GM18508 (cell line): ENCODE results near the gene OOSP1.
"Not testable (repeated sequence)": the region's sequence is repeated elsewhere in the genome, so short reads cannot be mapped to it uniquely, and the experiment has no call there.

Source experiments
- ATAC-seq: cut with Tn5 transposase; IDR thresholded peaks from one replicate; pipeline ENCODE4 v1.9.1; 2021; ENCODE audit warnings: moderate number of reproducible peaks; ENCODE audit not compliant: insufficient read depth, unreplicated experiment

The OOSP1 gene

DNA sequence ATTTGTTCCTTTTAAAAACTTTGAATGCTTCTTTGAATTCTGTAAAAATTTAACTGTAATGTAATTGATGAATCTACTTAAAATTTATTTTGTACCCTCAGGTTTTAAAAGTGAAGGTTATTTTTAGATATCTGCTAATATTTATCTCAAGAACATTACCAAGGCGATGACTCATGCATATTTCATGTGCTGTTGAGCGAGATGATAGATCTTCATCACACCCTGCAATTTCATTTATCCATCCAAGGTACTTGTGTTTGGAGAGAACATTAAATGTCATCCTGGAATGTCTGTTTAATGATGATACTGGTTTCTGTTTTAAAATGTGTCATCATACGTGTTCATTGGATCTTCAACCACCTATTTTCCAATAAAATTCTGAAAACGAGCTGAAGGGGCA is 18.9 kb downstream of the OOSP1 start:
- ATAC-seq: no peak

DNA sequence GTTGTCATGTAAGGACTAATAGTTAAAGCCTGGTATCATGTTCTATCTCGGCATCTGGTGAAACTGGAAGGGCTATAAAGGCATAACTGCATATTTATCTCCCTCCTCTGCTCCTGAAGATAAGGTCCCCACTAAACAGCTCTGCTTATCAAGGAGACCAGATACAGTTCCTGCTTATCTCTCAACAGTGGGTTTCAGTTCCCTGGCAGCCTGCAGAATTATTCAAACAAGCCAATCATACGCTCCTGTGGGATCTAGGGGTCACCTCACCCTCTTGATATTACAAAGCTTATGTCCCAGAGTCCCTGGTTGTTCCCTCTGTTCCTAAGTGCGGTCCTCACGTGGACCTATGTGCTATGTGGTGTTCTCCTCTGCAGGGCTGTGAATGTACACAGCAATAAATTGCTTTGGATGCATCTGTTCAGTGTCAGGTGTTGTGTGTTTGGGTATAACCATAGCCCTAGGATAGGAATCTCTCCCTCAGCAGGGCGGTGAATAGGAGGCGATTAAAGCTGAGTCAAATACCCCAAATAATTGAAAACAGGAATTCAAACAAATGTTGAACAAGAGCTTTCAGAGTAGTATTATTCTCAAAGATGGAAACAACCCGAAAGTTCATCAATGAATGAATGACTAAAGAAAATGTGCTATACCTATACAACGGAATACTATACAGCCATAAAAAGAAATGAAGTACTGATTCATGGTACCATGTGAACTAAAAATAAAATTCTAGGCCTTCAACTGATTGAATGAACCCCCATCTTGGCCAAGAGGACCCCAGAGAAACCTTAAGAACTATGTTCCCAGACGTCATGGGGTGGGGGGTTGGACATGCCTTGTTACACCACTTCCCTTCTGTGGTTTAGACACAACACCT is 22.5 kb downstream of the OOSP1 start:
- no peak for ATAC-seq

DNA sequence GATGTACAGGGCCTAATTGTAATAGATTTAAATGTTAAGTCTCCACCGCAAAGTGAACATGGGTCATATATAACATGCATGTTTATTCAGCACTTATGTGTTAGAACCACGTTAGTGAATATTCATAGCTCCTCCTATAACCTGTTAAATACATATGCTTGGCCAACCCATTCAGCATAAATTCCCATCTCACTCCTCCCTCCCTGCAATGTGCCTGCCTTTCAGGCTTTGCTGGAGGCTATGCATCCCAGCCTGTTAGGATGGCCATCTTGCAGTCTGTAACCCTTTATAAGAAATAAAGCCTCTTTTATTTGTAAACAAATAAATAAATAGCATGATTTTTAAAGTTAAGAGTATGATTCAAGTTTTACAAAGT is 23.9 kb downstream of the OOSP1 start:
- no peak for ATAC-seq

DNA sequence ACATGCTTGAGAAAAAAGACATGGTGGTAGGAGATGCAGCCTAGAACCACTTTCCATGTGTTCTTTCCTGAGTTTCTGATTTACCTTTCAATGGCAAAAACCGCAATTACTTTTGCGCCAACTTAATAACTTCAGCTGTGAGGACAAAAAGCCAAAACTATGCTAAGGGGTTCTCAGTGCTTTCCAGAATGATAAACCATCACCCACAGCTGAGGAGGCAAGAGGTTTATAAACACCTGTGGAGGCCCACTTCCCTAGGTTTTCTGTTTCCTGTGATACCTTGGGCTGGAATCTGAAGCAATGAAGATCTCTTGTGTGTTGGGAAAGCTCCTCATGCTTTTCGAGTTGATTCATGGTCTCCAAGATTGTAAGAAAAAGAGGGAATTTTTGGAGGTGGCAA is 25.5 kb downstream of the OOSP1 start, which contains the start of gene OOSP4A:
Gene OOSP4A, plus strand, starts transcription at position 301 of the 400 bp plus-strand sequence. Its CDS starts 0 bp downstream, at position 301.
- ATAC-seq: no peak

DNA sequence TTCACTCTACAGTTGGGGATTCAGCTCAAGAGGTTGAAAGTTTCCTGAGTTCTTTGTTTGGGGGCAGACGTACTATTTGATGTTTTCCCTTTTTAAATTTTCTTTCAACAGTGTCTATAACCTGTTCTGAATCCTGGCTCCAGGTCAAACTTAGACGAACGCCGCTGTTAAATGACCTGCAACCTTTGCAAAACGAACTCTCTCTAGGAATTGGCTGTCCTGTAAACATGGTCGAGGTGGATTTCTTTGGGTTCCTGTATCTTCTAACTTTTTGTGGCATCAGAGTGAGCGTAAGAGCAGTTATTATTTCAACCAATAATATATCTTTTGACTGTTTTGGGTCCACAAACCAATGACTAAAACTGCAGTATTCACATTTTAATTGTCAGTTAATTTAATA is 27.2 kb downstream of the OOSP1 start:
- ATAC-seq: no peak

DNA sequence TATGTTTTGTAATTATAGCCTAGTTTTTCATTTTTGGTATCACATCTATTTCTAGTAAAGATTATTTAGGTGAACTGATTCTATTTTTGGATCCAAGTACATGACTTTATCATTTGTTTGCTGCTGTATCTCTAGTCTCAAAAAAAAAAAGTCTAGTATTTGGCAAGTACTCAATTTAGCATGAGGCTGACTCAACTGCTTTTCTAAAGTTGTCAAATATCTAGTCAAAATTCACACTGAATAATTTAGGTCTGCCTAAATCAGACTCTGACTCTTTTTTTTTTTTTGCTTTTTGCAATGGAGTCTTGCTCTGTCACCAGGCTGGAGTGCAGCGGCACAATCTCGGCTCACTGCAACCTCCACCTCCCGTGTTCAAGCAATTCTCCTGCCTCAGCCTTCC is 28.0 kb downstream of the OOSP1 start:
- no peak for ATAC-seq

DNA sequence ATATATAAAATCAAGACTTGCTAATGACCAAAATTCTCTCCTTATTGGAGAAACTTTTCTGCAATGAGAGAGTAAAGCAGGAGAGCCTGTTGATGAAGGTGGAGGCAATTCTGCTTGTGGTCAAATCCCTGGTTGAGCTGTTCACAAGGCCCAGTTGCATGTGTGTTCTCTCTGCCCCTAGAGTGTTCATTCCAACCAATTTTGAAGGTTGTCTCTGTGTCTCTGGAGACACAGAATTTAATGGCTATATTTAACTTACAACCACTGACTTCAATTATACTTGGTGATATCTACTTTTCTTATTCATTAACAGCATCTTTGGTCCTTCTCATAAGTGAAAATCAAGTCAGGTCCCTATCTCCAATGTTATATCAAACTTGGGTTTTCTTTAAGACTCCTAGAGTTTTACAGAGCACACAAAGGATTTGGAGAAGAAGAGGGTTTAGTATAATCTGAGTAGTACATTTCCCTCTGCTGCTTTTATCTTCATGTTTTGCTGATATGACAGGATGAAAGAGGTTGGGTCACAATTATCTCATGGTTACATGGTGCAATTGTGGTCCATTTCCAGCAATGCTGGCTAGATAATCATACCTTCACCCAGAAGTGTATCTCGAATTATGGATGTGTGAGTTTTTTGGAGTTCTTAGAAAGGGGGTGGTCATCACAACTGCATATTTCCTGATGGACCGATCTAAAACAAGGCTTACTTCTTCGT is 29.6 kb downstream of the OOSP1 start:
- ATAC-seq: no peak

DNA sequence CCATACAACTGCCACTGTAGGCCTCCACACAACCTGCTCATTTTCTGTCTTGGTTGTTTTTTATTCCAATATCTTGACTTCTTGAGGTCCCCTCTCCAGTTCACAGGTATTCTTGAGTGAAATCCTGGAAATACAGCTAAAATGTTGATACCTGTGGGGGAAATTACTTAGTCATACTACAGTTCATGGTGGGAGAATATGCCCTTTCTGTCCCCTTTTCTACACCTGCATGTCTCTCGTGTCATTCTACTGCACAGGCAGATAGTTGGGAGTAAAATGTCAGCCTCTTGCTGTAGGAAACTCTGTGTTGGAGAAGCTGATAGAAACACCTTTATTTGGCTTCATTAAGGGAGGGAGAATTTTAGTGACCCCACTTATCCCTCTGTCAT is 30.2 kb downstream of the OOSP1 start:
- no peak for ATAC-seq

DNA sequence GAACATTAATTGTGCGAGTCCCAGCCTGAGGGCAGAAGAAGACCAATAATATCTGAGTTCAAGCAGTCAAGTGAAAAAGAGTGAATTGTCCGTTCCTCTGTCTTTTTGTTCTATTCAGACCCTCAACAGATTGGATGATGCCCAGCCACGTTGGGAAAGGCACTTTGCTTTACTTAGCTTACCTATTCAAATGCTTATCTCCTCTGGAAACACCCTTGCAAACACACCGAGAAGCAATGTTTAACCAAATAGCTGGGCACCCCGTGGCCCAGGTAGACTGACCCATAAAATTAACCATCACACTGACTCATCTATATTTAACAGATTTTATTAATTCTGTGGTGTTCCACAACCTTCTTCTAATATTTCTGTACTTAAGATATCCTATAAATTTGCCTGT is 34.9 kb downstream of the OOSP1 start:
- no peak for ATAC-seq

DNA sequence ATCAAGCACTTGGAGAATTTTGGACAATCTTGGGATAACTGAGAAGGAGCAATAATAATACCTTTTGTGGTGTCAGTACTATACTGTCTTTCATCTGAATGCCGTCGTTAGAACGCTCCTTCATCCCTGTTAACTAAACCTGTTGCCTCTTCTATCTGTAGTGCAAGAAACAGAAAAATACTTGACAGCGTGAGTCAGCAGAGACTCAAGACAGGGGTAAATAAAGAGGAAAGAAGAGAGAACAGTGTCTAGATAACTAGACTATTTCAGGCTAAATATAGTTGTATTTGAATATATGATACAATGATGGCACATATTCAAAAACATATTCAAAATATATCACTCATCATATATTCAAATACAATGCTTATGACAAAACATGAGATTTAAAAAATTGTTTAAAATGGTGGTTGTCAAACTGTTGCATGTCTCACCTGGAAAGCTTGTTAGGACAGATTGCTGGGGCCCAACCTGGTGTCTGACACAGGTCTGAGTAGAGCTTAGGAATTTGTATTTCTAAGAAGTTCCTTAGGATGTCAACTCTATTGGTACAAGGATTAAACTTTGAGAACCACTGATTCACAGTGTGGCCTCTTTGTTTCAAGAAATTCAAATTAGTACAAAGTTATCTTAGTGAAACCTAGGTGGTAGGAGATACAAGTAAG is 43.0 kb downstream of the OOSP1 start:
- ATAC-seq: no peak

DNA sequence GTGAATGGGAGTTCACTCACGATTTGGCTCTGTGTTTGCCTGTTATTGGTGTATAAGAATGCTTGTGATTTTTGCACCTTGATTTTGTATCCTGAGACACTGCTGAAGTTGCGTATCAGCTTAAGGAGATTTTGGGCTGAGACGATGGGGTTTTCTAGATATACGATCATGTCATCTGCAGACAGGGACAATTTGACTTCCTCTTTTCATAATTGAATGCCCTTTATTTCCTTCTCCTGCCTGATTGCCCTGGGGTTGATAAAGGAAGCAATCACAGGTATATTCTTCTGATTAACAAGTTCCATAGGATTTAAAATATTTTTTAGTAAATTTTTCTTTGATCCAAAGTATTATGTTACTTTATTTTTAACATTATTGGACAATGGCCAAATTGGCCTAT is 43.8 kb downstream of the OOSP1 start:
- ATAC-seq: not testable (repeated sequence)

DNA sequence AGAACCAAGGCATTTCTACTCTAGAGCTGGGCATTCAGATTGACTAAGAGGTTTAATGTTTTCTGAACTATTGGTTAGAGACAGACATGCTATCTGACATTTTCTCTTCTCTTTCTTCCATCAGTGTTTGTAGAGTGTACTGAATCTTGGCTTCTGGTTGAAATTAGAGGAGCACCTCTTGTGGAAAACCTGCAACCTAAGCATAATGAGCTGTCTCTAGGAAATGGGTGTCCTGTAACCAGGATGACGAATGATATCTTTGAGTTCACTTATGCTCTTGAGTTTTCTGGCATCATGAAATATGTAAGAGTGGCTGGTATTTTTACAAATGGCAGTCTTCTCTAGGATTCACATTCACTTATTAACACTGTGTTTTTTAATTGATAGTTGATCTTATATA is 45.0 kb downstream of the OOSP1 start:
- ATAC-seq: no peak

DNA sequence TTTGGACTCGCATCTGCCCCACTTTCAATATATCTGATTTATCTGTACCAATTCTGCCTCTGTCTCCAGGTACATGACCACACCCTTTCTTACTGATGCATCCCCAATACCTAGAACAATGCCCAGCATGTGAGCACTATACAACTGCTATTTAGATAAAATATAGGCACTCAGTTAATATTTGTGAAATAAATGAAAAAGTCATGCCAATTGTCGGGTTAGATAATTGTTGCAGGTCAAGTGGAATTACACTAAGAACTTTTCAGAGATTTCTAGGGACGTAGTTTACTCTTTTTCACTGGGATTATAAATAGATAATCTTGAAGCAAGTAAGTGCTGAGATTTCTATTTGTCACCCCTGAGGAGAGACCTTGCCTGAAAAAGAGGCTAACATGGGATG is 46.1 kb downstream of the OOSP1 start:
- no peak for ATAC-seq

DNA sequence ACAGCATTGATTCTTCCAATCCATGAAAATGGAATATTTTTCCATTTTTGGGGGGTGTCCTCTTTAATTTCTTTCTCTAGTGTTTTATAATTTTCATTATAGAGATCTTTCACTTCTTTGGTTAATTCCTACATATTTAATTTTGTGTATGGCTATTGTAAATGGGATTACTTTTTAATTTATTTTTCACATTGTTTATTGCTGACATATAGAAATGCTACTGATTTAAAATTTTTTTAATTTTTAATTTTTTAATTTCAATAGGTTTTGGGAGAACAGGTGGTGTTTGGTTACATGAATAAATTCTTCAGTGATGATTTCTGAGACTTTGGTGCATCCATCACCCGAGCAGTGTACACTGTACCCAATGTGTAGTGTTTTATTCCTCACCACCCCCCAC is 52.2 kb downstream of the OOSP1 start:
- ATAC-seq: no peak

DNA sequence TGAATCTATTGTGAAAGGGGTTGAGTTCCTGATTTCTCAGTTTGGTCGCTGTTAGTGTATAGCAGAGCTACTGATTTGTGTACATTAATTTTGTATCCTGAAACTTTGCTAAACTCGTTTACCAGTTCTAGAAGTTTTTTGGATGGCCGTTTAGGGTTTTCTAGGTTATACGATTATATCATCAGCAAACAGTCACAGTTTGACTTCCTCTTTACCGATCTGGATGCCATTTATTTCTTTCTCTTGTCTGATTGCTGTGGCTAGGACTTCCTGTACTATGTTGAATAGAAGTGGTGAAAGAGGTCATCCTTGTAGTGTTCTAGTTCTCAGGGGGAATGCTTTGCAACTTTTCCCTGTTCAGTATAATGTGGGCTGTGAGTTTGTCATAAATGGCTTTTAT is 54.2 kb downstream of the OOSP1 start:
- no peak for ATAC-seq

DNA sequence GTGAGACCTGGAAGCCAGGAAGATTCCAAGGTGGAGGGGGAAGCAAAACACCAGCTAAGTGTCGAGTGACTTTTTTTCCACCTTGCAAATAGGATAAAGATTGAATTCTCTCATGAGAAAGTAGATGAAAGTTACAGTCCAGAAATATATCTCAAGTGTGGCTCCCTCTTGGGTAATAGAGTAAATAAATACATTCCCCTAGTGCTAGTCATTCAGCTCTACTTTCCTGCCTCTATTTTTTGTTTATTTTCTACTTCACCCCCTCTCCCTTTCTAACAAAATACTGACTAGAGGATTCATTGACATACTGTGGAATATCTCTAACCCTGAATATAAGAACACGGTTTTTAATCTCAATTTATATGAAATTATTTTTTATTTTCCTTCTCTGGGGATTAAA is 59.6 kb downstream of the OOSP1 start:
- no peak for ATAC-seq

DNA sequence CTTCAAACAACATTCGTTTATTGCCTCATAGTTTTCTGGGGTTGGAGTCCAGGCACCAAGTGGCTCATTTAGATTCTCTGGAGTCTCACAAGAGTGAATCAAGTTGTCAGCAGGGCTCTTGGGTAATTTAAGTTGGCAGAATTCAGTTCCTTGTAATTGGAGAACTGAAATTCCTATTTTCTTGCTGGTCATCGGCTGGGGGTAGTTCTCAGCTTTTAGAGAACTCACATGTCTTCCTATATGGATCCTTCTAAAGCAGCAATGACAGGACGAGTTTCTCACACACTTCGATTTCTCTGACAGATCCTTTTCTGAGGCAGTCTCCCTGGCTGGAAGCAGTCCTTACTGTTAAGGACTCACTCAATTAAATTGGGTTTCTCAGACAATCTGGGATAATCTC is 61.5 kb downstream of the OOSP1 start:
- no peak for ATAC-seq

DNA sequence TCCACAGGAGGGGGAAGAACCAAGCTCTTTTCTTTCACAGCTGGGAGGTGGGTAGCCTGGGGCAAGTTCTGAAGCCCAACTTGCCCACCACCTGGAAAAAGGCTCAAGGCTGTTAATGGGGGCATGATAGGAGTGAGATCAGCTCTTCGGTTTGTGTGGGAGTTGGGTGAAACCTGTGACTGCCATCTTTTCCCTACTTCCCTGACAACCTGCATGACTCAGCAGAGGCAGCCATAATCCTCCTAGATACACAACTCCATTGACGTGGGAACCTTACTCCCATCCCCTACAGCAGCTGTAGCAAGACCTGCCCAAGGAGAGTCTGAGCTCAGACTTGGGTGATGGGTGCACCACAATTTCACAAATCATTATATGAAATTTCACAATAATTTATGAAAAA is 65.5 kb downstream of the OOSP1 start:
- no peak for ATAC-seq

DNA sequence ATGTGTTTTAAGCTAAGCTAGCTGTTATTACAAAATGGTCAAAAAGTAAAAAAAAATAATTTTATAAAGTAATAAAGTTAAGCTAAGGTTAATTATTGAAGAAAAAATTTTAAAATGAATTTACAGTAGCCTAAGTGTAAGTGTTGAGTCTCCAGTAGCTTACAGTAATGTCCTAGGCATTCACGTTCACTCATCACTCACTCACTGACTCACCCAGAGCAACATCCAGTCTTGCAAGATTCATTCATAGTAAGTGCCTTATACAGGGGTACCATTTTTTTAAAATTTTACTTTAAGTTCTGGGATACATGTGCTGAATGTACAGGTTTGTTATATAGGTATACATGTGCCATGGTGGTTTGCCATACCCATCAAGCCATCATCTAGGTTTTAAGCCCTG is 67.1 kb downstream of the OOSP1 start:
- no peak for ATAC-seq
